ENCODE data around the gene ZMPSTE24. TPM values are rescaled to one million over a fixed set of nuclear protein-coding genes. Genes with fewer than 3 reads are reported as not detected.
"Not testable (repeated sequence)": the region's sequence is repeated elsewhere in the genome, so short reads cannot be mapped to it uniquely, and the experiment has no call there.

Gene ZMPSTE24
- total and polyA plus RNA-seq, 2 of the 4 experiments (the other 2 are of a cell fraction), result 21.0 to 28.9 TPM

- H4K91ac ChIP-seq (ENCODE audit: insufficient read depth, low read depth, low read length); H3K9ac ChIP-seq (ENCODE audit: low read depth, low read length); H2BK120ac ChIP-seq (ENCODE audit: low read depth, low read length); H3K23ac ChIP-seq (ENCODE audit: low read depth, low read length); H3K27ac ChIP-seq (ENCODE audit: insufficient read depth, low read length); DNase-seq; H3K14ac ChIP-seq (replicated peaks; ENCODE audit: low read depth, low read length); intact Hi-C loops (cut with micrococcal nuclease); H3K4ac ChIP-seq (ENCODE audit: low read depth, low read length); H3K36me3 ChIP-seq (ENCODE audit: control insufficient read depth, insufficient read depth, low read length); in situ Hi-C loops (cut with MboI; ENCODE audit: low sequenced_read_pairs); H2BK15ac ChIP-seq (ENCODE audit: low read depth, low read length); H3K4me1 ChIP-seq (ENCODE audit: control insufficient read depth, insufficient read depth, low read length); H2BK5ac ChIP-seq (ENCODE audit: low read depth, low read length, poor library complexity, severe bottlenecking); H3K56ac ChIP-seq (ENCODE audit: extremely low read depth, insufficient read depth, low read length); H3K4me3 ChIP-seq (ENCODE audit: insufficient read depth, low read depth, low read length); BruUV-seq (replicated peaks); H4K20me1 ChIP-seq (ENCODE audit: insufficient read depth, low read length); H3K9me1 ChIP-seq (ENCODE audit: insufficient read depth, low read length); H3K9me3 ChIP-seq (ENCODE audit: control insufficient read depth, insufficient read depth, low read length); H4K5ac ChIP-seq (ENCODE audit: low read depth, low read length); H3K79me1 ChIP-seq (ENCODE audit: low read depth in 1 of 2, low read length in 2 of 2); H2AFZ ChIP-seq (replicated peaks; ENCODE audit: low read length, poor library complexity); H3K4me2 ChIP-seq (ENCODE audit: low read depth, low read length); H2AK5ac ChIP-seq (ENCODE audit: low read depth, low read length); POLR2A ChIA-PET (ENCODE audit: unreplicated experiment); H2BK20ac ChIP-seq (ENCODE audit: low read depth, low read length); H2AK9ac ChIP-seq (replicated peaks; ENCODE audit: low read depth, low read length, poor library complexity); ATAC-seq (ENCODE audit: low read depth); dilution Hi-C loops (cut with HindIII; ENCODE audit: low sequenced_read_pairs, unreplicated experiment); H4K8ac ChIP-seq (ENCODE audit: low read depth in 2 of 2, low read length in 2 of 2); H3K18ac ChIP-seq (ENCODE audit: low read depth, low read length); H3K27me3 ChIP-seq (ENCODE audit: control insufficient read depth, insufficient read depth, low read length): not testable (repeated sequence)
- CTCF ChIA-PET, result interaction anchor here (1.5 kb wide), 1 partner anchor 179 kb away, joined by 5 read pairs; no protein-coding TSS in a partner anchor
- WGBS, 2 experiments (ENCODE audit: extremely low coverage in 2 of 2, insufficient read length in 1 of 2), result no CpG with 5 or more reads among the region's 1 CpG
Measured at GRCh38 chr1:40331403-40331802, 73.4 kb downstream of the ZMPSTE24 start.
